Colonic mucosa (tissue), 4 donors: ENCODE measurements around the gene MOXD1. TPM values are rescaled to one million over a fixed set of nuclear protein-coding genes. Genes with fewer than 3 reads are reported as not detected.

Source experiments
- DNase-seq: peaks from one replicate; pipeline ENCODE4 v3.0.0-alpha.2; 2020
- H3K27ac ChIP-seq: fragments of 200-600 bp; one replicate; pipeline ENCODE4 v1.8.0; 2021
- H3K27me3 ChIP-seq: fragments of 200-600 bp; one replicate; pipeline ENCODE4 v1.8.0; 2021
- H3K36me3 ChIP-seq: fragments of 200-600 bp; one replicate; pipeline ENCODE4 v1.8.0; 2021
- H3K4me1 ChIP-seq: fragments of 200-600 bp; one replicate; pipeline ENCODE4 v1.8.0; 2021; ENCODE audit warnings: mild to moderate bottlenecking
- H3K4me3 ChIP-seq: fragments of 200-600 bp; one replicate; pipeline ENCODE4 v1.8.0; 2021
- H3K9ac ChIP-seq, 2 donors: one replicate each; pipeline ENCODE4 v1.7.0; 2013; ENCODE audit warnings: control low read depth in 2 of 2, low read depth in 2 of 2, low read length in 2 of 2
- H3K9me3 ChIP-seq: fragments of 200-600 bp; one replicate; pipeline ENCODE4 v1.8.0; 2021
- intact Hi-C: fragments of 100-400 bp; cut with DNase I; formaldehyde crosslinking; loops from one replicate; pipeline ENCODE4 v1.14.1; 2022
- total RNA-seq, 2 donors: library from RNA; stranded (reverse); fragmentation: NEBNext Ultra II Directional in 1 of 2; extraction: Animal tissue kit (Norgen Biotek cat#: 25700) in 1 of 2; gene quantifications; one replicate each; pipeline ENCODE4 v1.2.1, GENCODE V29; 2021
- TF ChIP-seq, protein P1 (sequence below): fragments of 200-600 bp; IDR thresholded peaks from one replicate; pipeline ENCODE4 v1.8.0; 2022; ENCODE audit warnings: antibody characterized with exemption, mild to moderate bottlenecking
- donor health status: healthy.
- donor health status: DM: no; HTN: no; CAD: no.
- donor health status: DM: no; HTN: no; CAD: no.

MOXD1 gene
- total RNA-seq, 2 donors from 2014 or later, result 2.3 to 5.6 TPM

GRCh38 chr6:132399376-132400074, 1.8 kb downstream of the MOXD1 start:
- H3K9ac ChIP-seq, result no peak overlapping the region
- no peaks in the 10 kb centered on the region for H3K4me1 ChIP-seq
- H3K9me3 ChIP-seq, result no peaks in the 10 kb centered on the region
- peaks cover 27% of the 10 kb centered on the region for H3K27me3 ChIP-seq
- intact Hi-C loops, result loop anchor here (10.0 kb wide), 1 partner anchor 95 kb away; no protein-coding TSS in a partner anchor
- no peak overlapping the region for H3K27ac ChIP-seq
- no peak for DNase-seq
- no peak overlapping the region for H3K4me3 ChIP-seq
- H3K36me3 ChIP-seq, result no peaks in the 10 kb centered on the region
- TF ChIP-seq, protein P1, sequence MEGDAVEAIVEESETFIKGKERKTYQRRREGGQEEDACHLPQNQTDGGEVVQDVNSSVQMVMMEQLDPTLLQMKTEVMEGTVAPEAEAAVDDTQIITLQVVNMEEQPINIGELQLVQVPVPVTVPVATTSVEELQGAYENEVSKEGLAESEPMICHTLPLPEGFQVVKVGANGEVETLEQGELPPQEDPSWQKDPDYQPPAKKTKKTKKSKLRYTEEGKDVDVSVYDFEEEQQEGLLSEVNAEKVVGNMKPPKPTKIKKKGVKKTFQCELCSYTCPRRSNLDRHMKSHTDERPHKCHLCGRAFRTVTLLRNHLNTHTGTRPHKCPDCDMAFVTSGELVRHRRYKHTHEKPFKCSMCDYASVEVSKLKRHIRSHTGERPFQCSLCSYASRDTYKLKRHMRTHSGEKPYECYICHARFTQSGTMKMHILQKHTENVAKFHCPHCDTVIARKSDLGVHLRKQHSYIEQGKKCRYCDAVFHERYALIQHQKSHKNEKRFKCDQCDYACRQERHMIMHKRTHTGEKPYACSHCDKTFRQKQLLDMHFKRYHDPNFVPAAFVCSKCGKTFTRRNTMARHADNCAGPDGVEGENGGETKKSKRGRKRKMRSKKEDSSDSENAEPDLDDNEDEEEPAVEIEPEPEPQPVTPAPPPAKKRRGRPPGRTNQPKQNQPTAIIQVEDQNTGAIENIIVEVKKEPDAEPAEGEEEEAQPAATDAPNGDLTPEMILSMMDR, result no peak

- intact Hi-C loops, result loop anchor here (10.0 kb wide), 1 partner anchor 90 kb away; no protein-coding TSS in a partner anchor
- H3K4me3 ChIP-seq, result no peak overlapping the region
- H3K27me3 ChIP-seq, result no peaks in the 10 kb centered on the region
- no peaks in the 10 kb centered on the region for H3K4me1 ChIP-seq
- TF ChIP-seq, protein P1, result no peak
- no peak overlapping the region for H3K9ac ChIP-seq
- no peaks in the 10 kb centered on the region for H3K9me3 ChIP-seq
- H3K36me3 ChIP-seq, result no peaks in the 10 kb centered on the region
- no peak for DNase-seq
- H3K27ac ChIP-seq, result no peak overlapping the region
Measured at GRCh38 chr6:132395015-132395597, 6.2 kb downstream of the MOXD1 start.

DNA sequence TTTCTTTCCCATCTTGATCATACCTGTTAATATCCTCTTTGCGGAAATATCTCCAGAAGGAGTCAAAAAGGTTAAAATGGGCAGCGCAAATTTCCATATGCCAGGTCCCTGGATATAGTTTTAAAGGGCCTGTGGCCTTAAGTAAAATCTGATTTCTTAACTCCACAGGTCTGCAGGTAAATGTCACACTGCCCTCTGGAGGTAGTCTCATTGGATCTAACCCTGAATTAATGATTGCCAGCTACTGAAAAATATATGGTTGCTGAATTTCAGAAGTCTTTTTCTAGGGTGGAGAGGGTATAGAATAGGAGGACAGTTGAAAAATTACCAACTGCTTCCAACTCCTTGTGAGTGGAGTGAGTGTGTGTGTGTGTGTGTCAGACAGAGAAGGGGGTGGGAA, 8.5 kb downstream of the MOXD1 start:
- H3K9me3 ChIP-seq, result no peaks in the 10 kb centered on the region
- no peak overlapping the region for H3K4me3 ChIP-seq
- TF ChIP-seq, protein P1, result no peak
- no peaks in the 10 kb centered on the region for H3K27me3 ChIP-seq
- intact Hi-C loops, result loop anchor here (10.0 kb wide), 1 partner anchor 88 kb away; no protein-coding TSS in a partner anchor
- H3K4me1 ChIP-seq, result no peaks in the 10 kb centered on the region
- no peak overlapping the region for H3K9ac ChIP-seq
- DNase-seq, result no peak
- H3K36me3 ChIP-seq, result no peaks in the 10 kb centered on the region
- H3K27ac ChIP-seq, result no peak overlapping the region

- Histone ChIP-seq H3K27ac (no peak overlapping the region), H3K9ac (no peak overlapping the region), H3K9me3 (no peaks in the 10 kb centered on the region), H3K4me1 (no peaks in the 10 kb centered on the region), H3K36me3 (no peaks in the 10 kb centered on the region), H3K4me3 (no peak overlapping the region), H3K27me3 (no peaks in the 10 kb centered on the region)
- TF ChIP-seq, protein P1, result no peak
- intact Hi-C loops, result loop anchor here (10.0 kb wide), 1 partner anchor 87 kb away; no protein-coding TSS in a partner anchor
- DNase-seq, result no peak
Measured at GRCh38 chr6:132392270-132392646, 9.0 kb downstream of the MOXD1 start.

DNA sequence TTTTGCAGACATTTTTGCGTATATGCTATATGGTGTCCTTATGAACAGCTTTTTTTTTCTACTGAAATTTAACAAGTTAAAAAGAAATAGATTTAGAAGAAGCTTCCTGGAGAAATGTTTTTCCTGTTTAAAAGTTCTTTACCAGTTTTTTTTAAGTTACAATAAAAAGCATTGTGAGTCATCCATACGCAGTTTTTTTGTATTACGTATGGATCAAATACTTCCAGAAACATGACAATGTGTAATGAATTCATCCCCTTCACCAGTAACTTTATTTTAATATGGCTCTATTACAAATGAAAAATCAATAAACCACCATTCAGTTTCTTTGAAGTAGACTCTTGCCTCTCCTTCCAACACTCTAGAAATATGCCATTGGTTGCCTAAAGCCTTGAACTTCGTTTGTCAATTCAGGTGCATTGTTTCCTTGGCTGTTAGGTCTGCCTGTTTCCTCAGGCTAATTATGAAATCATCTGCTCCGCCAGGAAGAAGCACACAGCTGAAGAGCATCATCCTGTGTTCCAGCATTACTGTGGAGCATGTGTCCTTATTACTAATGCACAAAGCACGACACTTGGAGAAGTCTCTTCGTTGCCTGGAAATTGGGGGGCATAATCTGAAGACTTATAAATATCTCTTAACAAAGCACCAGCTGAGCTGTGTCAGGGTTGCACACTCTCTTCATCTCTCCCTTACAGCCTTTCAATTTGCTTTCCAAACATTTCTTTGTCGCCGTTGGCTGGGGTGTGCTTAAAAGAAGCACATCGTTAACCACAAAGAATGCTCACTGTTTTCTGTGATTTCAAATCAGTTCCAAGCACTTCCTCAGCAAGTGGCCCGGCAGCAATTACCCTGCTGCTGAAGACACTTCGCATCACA, 9.6 kb downstream of the MOXD1 start:
- no peak overlapping the region for H3K9ac ChIP-seq
- H3K4me1 ChIP-seq, result no peaks in the 10 kb centered on the region
- no peaks in the 10 kb centered on the region for H3K36me3 ChIP-seq
- intact Hi-C loops, result loop anchor here (10.0 kb wide), 1 partner anchor 87 kb away; no protein-coding TSS in a partner anchor
- no peak overlapping the region for H3K4me3 ChIP-seq
- no peaks in the 10 kb centered on the region for H3K27me3 ChIP-seq
- peak; percentile 23 for DNase-seq
- TF ChIP-seq, protein P1, result no peak
- no peak overlapping the region for H3K27ac ChIP-seq
- no peaks in the 10 kb centered on the region for H3K9me3 ChIP-seq
